T-cell (primary cell): Measurements from ENCODE around the gene RAF1. TPM values are rescaled to one million over a fixed set of nuclear protein-coding genes. Genes with fewer than 3 reads are reported as not detected.
A peak's percentile ranks its signal among the peaks of the same experiment; 100 is the strongest.

Source experiments
- ATAC-seq, 4 experiments: fragments of 200-7000 bp in 3 of 4; fragments of 150-1000 bp in 1 of 4; cut with Tn5 transposase; replicated peaks in 1 of 4; 1 replicate in 3 of 4; 2 replicates in 1 of 4; pipeline ENCODE4 v1.10.0; 2021; ENCODE audit warnings: moderate library complexity in 3 of 4, mild to moderate bottlenecking in 2 of 4, moderate number of reproducible peaks in 1 of 4
- CTCF ChIA-PET, 2 donors: fragments of 300-600 bp; sonication (Branson Sonifier 250); formaldehyde crosslinking; loops; one replicate each; lab custom pipeline; 2022; ENCODE audit warnings: antibody characterized with exemption in 2 of 2; lab: Charles Lee
- POLR2A ChIA-PET, 2 donors: fragments of 300-600 bp; sonication (Branson Sonifier 250); formaldehyde crosslinking; loops; one replicate each; lab custom pipeline; 2022; ENCODE audit warnings: antibody characterized with exemption in 2 of 2; lab: Charles Lee
- DNase-seq, 35 experiments: peaks; one replicate each; pipeline versions ENCODE4 v3.0.0 to v3.0.0-alpha.2; 2013 to 2023
- H3K27ac ChIP-seq: one replicate; pipeline ENCODE4 v1.5.1; 2013; ENCODE audit warnings: low read length
- H3K27me3 ChIP-seq, 2 experiments: replicated peaks in 1 of 2; 1 replicate in 1 of 2; 2 replicates in 1 of 2; pipeline versions ENCODE4 v1.6.1 to v1.7.0; 2013; ENCODE audit warnings: low read length in 1 of 2, mixed read lengths in 1 of 2; ENCODE audit not compliant: control insufficient read depth in 2 of 2, insufficient read depth in 2 of 2; ENCODE audit errors: extremely low read depth in 1 of 2
- H3K36me3 ChIP-seq, 2 donors: 1 replicate in 1 of 2; 2 replicates in 1 of 2; pipeline versions ENCODE4 v1.6.1 to v1.7.0; 2013; ENCODE audit warnings: low read length in 1 of 2; ENCODE audit not compliant: control insufficient read depth in 2 of 2, insufficient read depth in 1 of 2; ENCODE audit errors: extremely low read depth in 1 of 2
- H3K4me1 ChIP-seq, 2 experiments: 1 replicate in 1 of 2; 2 replicates in 1 of 2; pipeline versions ENCODE4 v1.6.1 to v1.7.0; 2013; ENCODE audit warnings: low read length in 2 of 2, mixed read lengths in 1 of 2; ENCODE audit not compliant: insufficient read depth in 2 of 2, control insufficient read depth in 1 of 2; ENCODE audit errors: extremely low read depth in 1 of 2
- H3K4me3 ChIP-seq, 2 donors: 1 replicate in 1 of 2; 2 replicates in 1 of 2; pipeline versions ENCODE4 v1.5.1 to v1.7.0; 2013; ENCODE audit warnings: mild to moderate bottlenecking in 2 of 2, low read length in 1 of 2, moderate library complexity in 1 of 2; ENCODE audit not compliant: control insufficient read depth in 1 of 2; ENCODE audit errors: extremely low read depth in 1 of 2
- H3K9me3 ChIP-seq: 2 replicates; pipeline ENCODE4 v1.7.0; 2013
- H3K27ac Mint-ChIP-seq, 2 donors: one replicate each; pipeline ENCODE4 v1.8.0; 2020 to 2021; ENCODE audit warnings: mild to moderate bottlenecking in 2 of 2, mixed read lengths in 2 of 2
- H3K27me3 Mint-ChIP-seq, 2 donors: one replicate each; pipeline ENCODE4 v1.8.0; 2021 to 2022; ENCODE audit warnings: mixed read lengths in 2 of 2
- H3K36me3 Mint-ChIP-seq: one replicate; pipeline ENCODE4 v1.8.0; 2021; ENCODE audit warnings: mixed read lengths
- H3K4me1 Mint-ChIP-seq, 3 donors: one replicate each; pipeline ENCODE4 v1.8.0; 2020 to 2022; ENCODE audit warnings: mixed read lengths in 3 of 3, mild to moderate bottlenecking in 1 of 3
- H3K4me3 Mint-ChIP-seq, 3 donors: one replicate each; pipeline ENCODE4 v1.8.0; 2020 to 2022; ENCODE audit warnings: mild to moderate bottlenecking in 3 of 3, mixed read lengths in 3 of 3, moderate library complexity in 3 of 3
- H3K9me3 Mint-ChIP-seq, 3 donors: one replicate each; pipeline ENCODE4 v1.8.0; 2020 to 2022; ENCODE audit warnings: mixed read lengths in 3 of 3
- WGBS: methylation state at CpG from one replicate; pipeline ENCODE4 v1.1.5; 2013; ENCODE audit warnings: missing lambda C conversion rate; ENCODE audit not compliant: insufficient coverage; 5-methylcytosine and 5-hydroxymethylcytosine counted together
- total RNA-seq, 35 experiments: library from RNA in 6 of 35; stranded (reverse) in 6 of 35; fragments of 120-200 nt in 1 of 35; gene quantifications; one replicate each; pipeline versions ENCODE4 v1.2.1 to v1.2.4 and lab custom pipeline; 2013 to 2026

RAF1 gene
- total RNA-seq, 5 donors from 2014 or later (not counting 1 experiment from before 2014, with no cell fraction given) = 95.3 to 112 (median 105) TPM

DNA sequence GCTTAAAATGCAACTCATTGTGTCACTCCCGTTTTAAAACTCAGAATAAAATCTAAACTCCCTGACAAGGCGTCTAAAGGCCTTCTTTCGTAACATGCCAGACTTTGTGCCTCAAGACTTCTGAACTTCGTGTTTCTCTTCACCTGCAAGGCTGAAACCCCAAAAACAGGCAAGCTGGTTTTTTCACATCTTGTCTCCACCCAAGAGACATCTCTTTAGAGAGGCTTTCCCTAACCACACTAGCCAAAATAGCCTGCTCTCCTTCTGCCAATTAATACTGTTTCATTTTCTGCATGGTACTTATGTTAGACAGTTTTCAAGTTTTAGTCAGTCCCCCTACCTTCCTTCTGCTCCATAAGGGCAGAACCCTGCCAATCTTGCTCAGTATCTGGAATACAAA, 41.6 kb downstream of the RAF1 start:
- no peak overlapping the region for H3K4me3 ChIP-seq
- H3K27ac Mint-ChIP-seq = peak overlapping the region in 1 of 2 donors; percentile 72
- H3K4me1 ChIP-seq = peaks cover 9 to 21% of the 10 kb centered on the region in 2 experiments
- no peaks in the 10 kb centered on the region for H3K9me3 Mint-ChIP-seq
- H3K27ac ChIP-seq = no peak overlapping the region
- H3K4me1 Mint-ChIP-seq = peaks cover 50 to 63% (median 55%) of the 10 kb centered on the region in 3 donors
- no peak for ATAC-seq
- H3K36me3 Mint-ChIP-seq = peaks cover 4% of the 10 kb centered on the region
- no peaks in the 10 kb centered on the region for H3K27me3 Mint-ChIP-seq
- H3K27me3 ChIP-seq = no peaks in the 10 kb centered on the region
- peaks cover 0 to 10% of the 10 kb centered on the region in 2 donors for H3K36me3 ChIP-seq
- H3K9me3 ChIP-seq = no peaks in the 10 kb centered on the region
- WGBS = 83% methylated on average over 4 of the region's 4 CpGs
- CTCF ChIA-PET = no interaction called here
- no peak overlapping the region for H3K4me3 Mint-ChIP-seq
- no peak for DNase-seq
- POLR2A ChIA-PET = no interaction called here

- DNase-seq (no peak), ATAC-seq (no peak)
- Mint-ChIP-seq H3K4me1 (peaks cover 48 to 56% (median 51%) of the 10 kb centered on the region in 3 donors), H3K27ac (no peak overlapping the region), H3K9me3 (no peaks in the 10 kb centered on the region), H3K36me3 (peaks cover 7% of the 10 kb centered on the region), H3K4me3 (no peak overlapping the region), H3K27me3 (no peaks in the 10 kb centered on the region)
- no peak overlapping the region for H3K4me3 ChIP-seq
- no peaks in the 10 kb centered on the region for H3K27me3 ChIP-seq
- ChIA-PET CTCF (interaction anchor here in 1 of 2 donors (0.5 kb wide), 1 partner anchor 60 kb away, joined by 5 read pairs; no protein-coding TSS in a partner anchor), POLR2A (no interaction called here)
- no peak overlapping the region for H3K27ac ChIP-seq
- peaks cover 0 to 24% of the 10 kb centered on the region in 2 donors for H3K36me3 ChIP-seq
- peaks cover 8 to 14% of the 10 kb centered on the region in 2 experiments for H3K4me1 ChIP-seq
- H3K9me3 ChIP-seq = no peaks in the 10 kb centered on the region
Measured at GRCh38 chr3:12620729-12621128, 43.2 kb downstream of the RAF1 start.

- Mint-ChIP-seq H3K27me3 (no peaks in the 10 kb centered on the region), H3K9me3 (no peaks in the 10 kb centered on the region), H3K4me1 (peaks cover 47 to 52% (median 50%) of the 10 kb centered on the region in 3 donors), H3K36me3 (peaks cover 9% of the 10 kb centered on the region), H3K27ac (no peak overlapping the region), H3K4me3 (no peak overlapping the region)
- DNase-seq = no peak
- H3K9me3 ChIP-seq = no peaks in the 10 kb centered on the region
- H3K36me3 ChIP-seq = peaks cover 0 to 28% of the 10 kb centered on the region in 2 donors
- no peak for ATAC-seq
- H3K27me3 ChIP-seq = no peaks in the 10 kb centered on the region
- peaks cover 7 to 12% of the 10 kb centered on the region in 2 experiments for H3K4me1 ChIP-seq
- CTCF ChIA-PET = no interaction called here
- 100% methylated on average over 1 of the region's 6 CpGs for WGBS
- POLR2A ChIA-PET = no interaction called here
- H3K4me3 ChIP-seq = no peak overlapping the region
- H3K27ac ChIP-seq = no peak overlapping the region
Measured at GRCh38 chr3:12620305-12620704, 43.6 kb downstream of the RAF1 start.

GRCh38 chr3:12618426-12618825, 45.5 kb downstream of the RAF1 start:
- Histone ChIP-seq H3K4me1 (peaks cover 9 to 11% of the 10 kb centered on the region in 2 experiments), H3K9me3 (no peaks in the 10 kb centered on the region), H3K36me3 (peaks cover 0 to 45% of the 10 kb centered on the region in 2 donors), H3K27ac (no peak overlapping the region), H3K27me3 (no peaks in the 10 kb centered on the region), H3K4me3 (no peak overlapping the region)
- POLR2A ChIA-PET = no interaction called here
- H3K27me3 Mint-ChIP-seq = no peaks in the 10 kb centered on the region
- no peak for DNase-seq
- H3K4me1 Mint-ChIP-seq = peaks cover 49 to 54% (median 50%) of the 10 kb centered on the region in 3 donors
- no peak for ATAC-seq
- H3K4me3 Mint-ChIP-seq = no peak overlapping the region
- WGBS = no CpG with 5 or more reads among the region's 6 CpGs
- CTCF ChIA-PET = no interaction called here
- H3K9me3 Mint-ChIP-seq = no peaks in the 10 kb centered on the region
- no peak overlapping the region for H3K27ac Mint-ChIP-seq
- peaks cover 22% of the 10 kb centered on the region for H3K36me3 Mint-ChIP-seq

DNA sequence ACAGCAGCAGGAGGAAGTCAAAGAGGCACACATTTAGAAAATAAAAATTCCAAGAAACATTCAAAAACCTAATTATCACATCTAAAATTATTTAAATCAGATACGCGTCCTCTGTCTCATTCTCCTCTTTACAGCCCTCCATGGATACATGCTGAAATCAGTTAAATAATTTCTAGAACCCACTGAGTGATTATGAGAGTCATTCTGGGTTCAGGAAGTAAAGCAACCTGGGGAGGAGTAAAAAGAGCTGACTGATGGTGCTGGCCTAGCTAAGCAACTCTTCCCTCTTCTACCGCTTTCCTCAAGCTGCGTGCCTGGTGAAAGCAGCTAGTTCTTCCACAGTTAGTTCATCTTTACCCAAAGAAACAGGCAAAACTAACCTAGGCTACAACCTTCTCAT, 48.7 kb downstream of the RAF1 start:
- H3K4me1 ChIP-seq = peaks cover 8 to 9% of the 10 kb centered on the region in 2 experiments
- POLR2A ChIA-PET = no interaction called here
- H3K27me3 ChIP-seq = no peaks in the 10 kb centered on the region
- Mint-ChIP-seq H3K9me3 (no peaks in the 10 kb centered on the region), H3K4me3 (no peak overlapping the region), H3K4me1 (peaks cover 43 to 44% (median 44%) of the 10 kb centered on the region in 3 donors), H3K27ac (peak overlapping the region; percentile 7 to 15), H3K36me3 (peaks cover 35% of the 10 kb centered on the region), H3K27me3 (no peaks in the 10 kb centered on the region)
- 90% methylated on average over 2 of the region's 4 CpGs for WGBS
- H3K9me3 ChIP-seq = no peaks in the 10 kb centered on the region
- no peak for DNase-seq
- no peak overlapping the region for H3K4me3 ChIP-seq
- H3K36me3 ChIP-seq = peaks cover 0 to 60% of the 10 kb centered on the region in 2 donors
- ATAC-seq = no peak
- CTCF ChIA-PET = interaction anchor here in 1 of 2 donors (1.1 kb wide), 1 partner anchor 9 kb away, joined by 3 read pairs; no protein-coding TSS in a partner anchor
- H3K27ac ChIP-seq = no peak overlapping the region

GRCh38 chr3:12613250-12613649, 50.7 kb downstream of the RAF1 start:
- H3K27me3 Mint-ChIP-seq = no peaks in the 10 kb centered on the region
- ChIA-PET POLR2A (no interaction called here), CTCF (no interaction called here)
- H3K4me3 Mint-ChIP-seq = no peak overlapping the region
- H3K9me3 Mint-ChIP-seq = no peaks in the 10 kb centered on the region
- Histone ChIP-seq H3K9me3 (no peaks in the 10 kb centered on the region), H3K4me3 (no peak overlapping the region), H3K4me1 (peaks cover 8 to 9% of the 10 kb centered on the region in 2 experiments), H3K27ac (peak overlapping the region; percentile 14), H3K27me3 (no peaks in the 10 kb centered on the region), H3K36me3 (peaks cover 0 to 67% of the 10 kb centered on the region in 2 donors)
- peaks cover 44% of the 10 kb centered on the region for H3K36me3 Mint-ChIP-seq
- peaks cover 40 to 47% (median 42%) of the 10 kb centered on the region in 3 donors for H3K4me1 Mint-ChIP-seq
- no CpG with 5 or more reads among the region's 4 CpGs for WGBS
- DNase-seq (peak in 13 of 35 experiments; percentile 3 to 21 (median 11)), ATAC-seq (peak in 3 of 4 experiments; percentile 52 to 80 (median 60))
- H3K27ac Mint-ChIP-seq = peak overlapping the region; percentile 27 to 59
